ENCODE results near the gene TMEM242.

The TMEM242 gene

GRCh38 chr6:157302736-157303135 lies 20.6 kb downstream of the TMEM242 start:
- no peak overlapping the region for H3K4me3 ChIP-seq (ENCODE audit: low read depth, low read length)
- DNase-seq (ENCODE audit: low read depth): no peak
- no peak for TF ChIP-seq CTCF (IDR thresholded peaks at IDR 0.05; ENCODE audit: insufficient read depth, low read depth, low read length, missing control alignments)

- no peak for DNase-seq (ENCODE audit: low read depth)
- no peak overlapping the region for H3K4me3 ChIP-seq (ENCODE audit: low read depth, low read length)
- TF ChIP-seq CTCF (IDR thresholded peaks at IDR 0.05; ENCODE audit: insufficient read depth, low read depth, low read length, missing control alignments): no peak
Observed at GRCh38 chr6:157300436-157300835, 22.9 kb downstream of the TMEM242 start.

GRCh38 chr6:157300006-157300405 lies 23.3 kb downstream of the TMEM242 start:
- no peak for TF ChIP-seq CTCF (IDR thresholded peaks at IDR 0.05; ENCODE audit: insufficient read depth, low read depth, low read length, missing control alignments)
- DNase-seq (ENCODE audit: low read depth): no peak
- H3K4me3 ChIP-seq (ENCODE audit: low read depth, low read length): no peak overlapping the region

- TF ChIP-seq CTCF (IDR thresholded peaks at IDR 0.05; ENCODE audit: insufficient read depth, low read depth, low read length, missing control alignments): no peak
- DNase-seq (ENCODE audit: low read depth): no peak
- no peak overlapping the region for H3K4me3 ChIP-seq (ENCODE audit: low read depth, low read length)
Observed at GRCh38 chr6:157298216-157298724, 25.0 kb downstream of the TMEM242 start.

GRCh38 chr6:157294654-157295053 lies 28.7 kb downstream of the TMEM242 start:
- no peak for DNase-seq (ENCODE audit: low read depth)
- TF ChIP-seq CTCF (IDR thresholded peaks at IDR 0.05; ENCODE audit: insufficient read depth, low read depth, low read length, missing control alignments): no peak
- no peak overlapping the region for H3K4me3 ChIP-seq (ENCODE audit: low read depth, low read length)

- no peak for TF ChIP-seq CTCF (IDR thresholded peaks at IDR 0.05; ENCODE audit: insufficient read depth, low read depth, low read length, missing control alignments)
- H3K4me3 ChIP-seq (ENCODE audit: low read depth, low read length): no peak overlapping the region
- no peak for DNase-seq (ENCODE audit: low read depth)
Observed at GRCh38 chr6:157293780-157294179, 29.5 kb downstream of the TMEM242 start.

- peak; percentile 41 for DNase-seq (ENCODE audit: low read depth)
- TF ChIP-seq CTCF (IDR thresholded peaks at IDR 0.05; ENCODE audit: insufficient read depth, low read depth, low read length, missing control alignments): no peak
- H3K4me3 ChIP-seq (ENCODE audit: low read depth, low read length): no peak overlapping the region
Observed at GRCh38 chr6:157292202-157292601, 31.1 kb downstream of the TMEM242 start.
